H1 (cell line): Measurements from ENCODE around the gene PCDHB16.

Source experiments
- CTCF ChIP-seq, 3 experiments: IDR thresholded peaks; 1 replicate in 2 of 3; 2 replicates in 1 of 3; pipeline versions ENCODE4 v1.5.1 to v1.6.1; 2011; ENCODE audit warnings: low read length in 3 of 3, mild to moderate bottlenecking in 3 of 3, inconsistent platforms in 2 of 3, low read depth in 1 of 3, moderate library complexity in 1 of 3; ENCODE audit not compliant: insufficient read depth in 1 of 3; ENCODE audit errors: control extremely low read depth in 1 of 3
- EP300 ChIP-seq, 2 experiments: IDR thresholded peaks; 1 replicate in 1 of 2; 2 replicates in 1 of 2; pipeline ENCODE4 v1.6.1; 2011 to 2012; ENCODE audit warnings: low read depth in 2 of 2, low read length in 2 of 2, mild to moderate bottlenecking in 2 of 2, borderline replicate concordance in 1 of 2, inconsistent platforms in 1 of 2, moderate library complexity in 1 of 2
- EZH2 ChIP-seq: fragments of 200-600 bp; sonication (generic); IDR thresholded peaks from 2 replicates; pipeline ENCODE4 v1.7.1; 2012; ENCODE audit warnings: low read depth, mild to moderate bottlenecking, moderate library complexity, low read length, inconsistent platforms; ENCODE audit not compliant: severe bottlenecking
- HDAC6 ChIP-seq: IDR thresholded peaks from one replicate; pipeline ENCODE4 v1.7.1; 2012; ENCODE audit warnings: low read depth, mild to moderate bottlenecking, inconsistent platforms, low read length, moderate library complexity
- JUN ChIP-seq: IDR thresholded peaks from 2 replicates; pipeline ENCODE4 v1.6.1; 2011; ENCODE audit warnings: low read depth, mild to moderate bottlenecking, improper control_type of control experiment, low read length
- NANOG ChIP-seq: IDR thresholded peaks from 2 replicates; pipeline ENCODE4 v1.6.1; 2011; ENCODE audit warnings: low read length, low read depth, mild to moderate bottlenecking, inconsistent platforms; ENCODE audit not compliant: insufficient read depth, poor library complexity, severe bottlenecking
- SAP30 ChIP-seq: fragments of 300-600 bp; sonication (generic); IDR thresholded peaks from 2 replicates; pipeline ENCODE4 v1.7.1; 2012; ENCODE audit warnings: low read length, moderate library complexity, mild to moderate bottlenecking, inconsistent platforms; ENCODE audit not compliant: insufficient read depth, insufficient replicate concordance

DNA sequence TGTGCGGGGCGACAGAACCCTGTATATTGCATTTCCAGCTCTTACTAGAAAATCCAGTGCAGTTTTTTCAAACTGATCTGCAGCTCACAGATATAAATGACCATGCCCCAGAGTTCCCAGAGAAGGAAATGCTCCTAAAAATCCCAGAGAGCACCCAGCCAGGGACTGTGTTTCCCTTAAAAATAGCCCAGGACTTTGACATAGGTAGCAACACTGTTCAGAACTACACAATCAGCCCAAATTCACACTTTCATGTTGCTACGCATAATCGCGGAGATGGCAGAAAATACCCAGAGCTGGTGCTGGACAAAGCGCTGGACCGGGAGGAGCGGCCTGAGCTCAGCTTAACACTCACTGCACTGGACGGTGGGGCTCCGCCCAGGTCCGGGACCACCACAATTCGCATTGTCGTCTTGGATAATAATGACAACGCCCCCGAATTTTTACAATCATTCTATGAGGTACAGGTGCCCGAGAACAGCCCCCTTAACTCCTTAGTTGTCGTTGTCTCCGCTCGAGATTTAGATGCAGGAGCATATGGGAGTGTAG, 46.4 kb upstream of the PCDHB16 start:
- TF ChIP-seq HDAC6 = no peak
- no peak for TF ChIP-seq CTCF (IDR thresholded peaks at IDR 0.05; ENCODE audit: control extremely low read depth in 1 of 3, insufficient read depth in 1 of 3, low read depth in 1 of 3, low read length in 3 of 3)
- TF ChIP-seq EZH2 = no peak
- TF ChIP-seq JUN = no peak
- no peak for TF ChIP-seq SAP30
- TF ChIP-seq EP300 (IDR thresholded peaks at IDR 0.05; ENCODE audit: borderline replicate concordance in 1 of 2, low read depth in 2 of 2, low read length in 2 of 2) = no peak
- no peak for TF ChIP-seq NANOG
